OCI-LY1 (cell line): Measurements from ENCODE around the gene BMPR1B.

ENCODE experiments used
- H2AFZ ChIP-seq: fragments of 200-600 bp; sonication (generic), shearing (Covaris generic); 2 replicates; pipeline ENCODE4 v1.6.0; 2014; ENCODE audit warnings: antibody characterized with exemption, mild to moderate bottlenecking, low read length
- H3F3A ChIP-seq: fragments of 200-600 bp; sonication (generic), shearing (Covaris generic); 2 replicates; pipeline ENCODE4 v1.6.0; 2014; ENCODE audit warnings: mild to moderate bottlenecking, antibody characterized with exemption, low read length, moderate library complexity; ENCODE audit not compliant: insufficient read depth
- H3K27ac ChIP-seq: fragments of 200-600 bp; sonication (generic); 2 replicates; pipeline ENCODE4 v1.5.1; 2014; ENCODE audit warnings: low read length, mixed run types, mild to moderate bottlenecking, low read depth; ENCODE audit not compliant: poor library complexity, severe bottlenecking
- H3K27me3 ChIP-seq: fragments of 200-600 bp; sonication (generic); 2 replicates; pipeline ENCODE4 v1.6.0; 2014; ENCODE audit warnings: antibody characterized with exemption, mild to moderate bottlenecking, low read length, moderate library complexity; ENCODE audit not compliant: insufficient read depth
- H3K36me3 ChIP-seq: fragments of 200-600 bp; sonication (generic); 2 replicates; pipeline ENCODE4 v1.6.1; 2014; ENCODE audit warnings: mild to moderate bottlenecking, antibody characterized with exemption, low read length, moderate library complexity, mixed read lengths; ENCODE audit not compliant: insufficient read depth
- H3K4me1 ChIP-seq: fragments of 200-600 bp; sonication (generic); 2 replicates; pipeline ENCODE4 v1.5.1; 2014; ENCODE audit warnings: mild to moderate bottlenecking, low read length, moderate library complexity; ENCODE audit not compliant: insufficient read depth, severe bottlenecking
- H3K4me2 ChIP-seq: fragments of 200-600 bp; sonication (generic), shearing (Covaris generic); 2 replicates; pipeline ENCODE4 v1.6.1; 2014; ENCODE audit warnings: low read length
- H3K4me3 ChIP-seq: fragments of 200-600 bp; sonication (generic); 2 replicates; pipeline ENCODE4 v1.5.1; 2014; ENCODE audit warnings: low read length, low read depth, mild to moderate bottlenecking, mixed read lengths; ENCODE audit not compliant: poor library complexity, severe bottlenecking
- H3K79me2 ChIP-seq: fragments of 200-600 bp; shearing (Covaris generic); 2 replicates; pipeline ENCODE4 v1.6.1; 2016; ENCODE audit warnings: mixed run types, low read length, mixed read lengths; ENCODE audit not compliant: insufficient read depth
- H3K9ac ChIP-seq: fragments of 200-600 bp; sonication (generic), shearing (Covaris generic); 2 replicates; pipeline ENCODE4 v1.6.1; 2014; ENCODE audit warnings: mild to moderate bottlenecking, low read length, mixed read lengths
- H3K9me2 ChIP-seq: fragments of 200-600 bp; sonication (generic), shearing (Covaris generic); 2 replicates; pipeline ENCODE4 v1.6.1; 2014; ENCODE audit warnings: low read depth, mild to moderate bottlenecking, low read length, mixed read lengths
- H3K9me3 ChIP-seq: fragments of 200-600 bp; shearing (Covaris generic); 2 replicates; pipeline ENCODE4 v1.6.1; 2014; ENCODE audit warnings: low read length, mixed read lengths
- H4K20me1 ChIP-seq: fragments of 200-600 bp; sonication (generic), shearing (Covaris generic); 2 replicates; pipeline ENCODE4 v1.6.0; 2016; ENCODE audit warnings: mild to moderate bottlenecking, low read length; ENCODE audit not compliant: insufficient read depth
- CTCF ChIP-seq: fragments of 200-600 bp; sonication (generic), shearing (Covaris generic); IDR thresholded peaks from 2 replicates; pipeline ENCODE4 v1.5.1; 2017; ENCODE audit warnings: mild to moderate bottlenecking, antibody characterized with exemption, low read length, moderate library complexity, mixed read lengths
- EZH2 ChIP-seq: fragments of 200-600 bp; sonication (generic), shearing (Covaris generic); IDR thresholded peaks from 2 replicates; pipeline ENCODE4 v1.8.0; 2017; ENCODE audit warnings: borderline replicate concordance, mixed run types, mild to moderate bottlenecking, antibody characterized with exemption, low read length, moderate library complexity, mixed read lengths

BMPR1B gene

GRCh38 chr4:94934864-94935263 is 177.1 kb downstream of the BMPR1B start:
- Histone ChIP-seq H3K9ac (no peak overlapping the region), H3K4me3 (no peak overlapping the region), H3F3A (no peaks in the 10 kb centered on the region), H3K9me3 (no peaks in the 10 kb centered on the region), H3K4me2 (no peak overlapping the region), H3K36me3 (no peaks in the 10 kb centered on the region), H3K9me2 (no peaks in the 10 kb centered on the region), H3K4me1 (no peaks in the 10 kb centered on the region), H3K27me3 (no peaks in the 10 kb centered on the region), H3K27ac (no peak overlapping the region), H3K79me2 (no peaks in the 10 kb centered on the region), H4K20me1 (no peaks in the 10 kb centered on the region), H2AFZ (no peak overlapping the region)
- TF ChIP-seq EZH2 (no peak), CTCF (no peak)

- H3F3A ChIP-seq = no peaks in the 10 kb centered on the region
- H3K4me2 ChIP-seq = no peak overlapping the region
These were observed 179.1 kb downstream of the BMPR1B start for GRCh38 chr4:94936854-94937253.

GRCh38 chr4:94939791-94940519 is 182.2 kb downstream of the BMPR1B start:
- Histone ChIP-seq H3K9me2 (no peaks in the 10 kb centered on the region), H3K27ac (no peak overlapping the region), H3K4me2 (no peak overlapping the region)

More at GRCh38 chr4:94936854-94937253, 179.1 kb downstream of the BMPR1B start:
- Histone ChIP-seq H3K27me3 (no peaks in the 10 kb centered on the region), H3K36me3 (no peaks in the 10 kb centered on the region), H3K27ac (no peak overlapping the region), H3K79me2 (no peaks in the 10 kb centered on the region), H3K9me3 (no peaks in the 10 kb centered on the region), H3K4me3 (no peak overlapping the region), H2AFZ (no peak overlapping the region), H3K9me2 (no peaks in the 10 kb centered on the region), H4K20me1 (no peaks in the 10 kb centered on the region), H3K9ac (no peak overlapping the region), H3K4me1 (no peaks in the 10 kb centered on the region)
- TF ChIP-seq CTCF (no peak), EZH2 (no peak)

More at GRCh38 chr4:94939791-94940519, 182.2 kb downstream of the BMPR1B start:
- H3K9me3 ChIP-seq = no peaks in the 10 kb centered on the region
- no peaks in the 10 kb centered on the region for H3K79me2 ChIP-seq
- H3K4me3 ChIP-seq = no peak overlapping the region
- no peaks in the 10 kb centered on the region for H3F3A ChIP-seq
- H3K36me3 ChIP-seq = no peaks in the 10 kb centered on the region
- TF ChIP-seq EZH2 (no peak), CTCF (no peak)
- H3K4me1 ChIP-seq = no peaks in the 10 kb centered on the region
- no peak overlapping the region for H3K9ac ChIP-seq
- no peak overlapping the region for H2AFZ ChIP-seq
- H4K20me1 ChIP-seq = no peaks in the 10 kb centered on the region
- no peaks in the 10 kb centered on the region for H3K27me3 ChIP-seq
